K562 (cell line): ENCODE data around the gene PODN. TPM values are rescaled to one million over a fixed set of nuclear protein-coding genes. Genes with fewer than 3 reads are reported as not detected.

ENCODE experiments used
- ATAC-seq: fragments of 200-7000 bp; cut with Tn5 transposase; 3 replicates; pipeline ENCODE4 v1.9.1; 2020; ENCODE audit warnings: moderate library complexity
- BruUV-seq: library from RNA; stranded (reverse); fragments of 400-500 nt; replicated peaks from 2 replicates; lab custom pipeline; 2021; lab: Mats Ljungman, UMichigan
- CTCF ChIA-PET: fragments of 300-600 bp; formaldehyde crosslinking; extraction: SDS; loops from one replicate; lab custom pipeline; 2021; ENCODE audit warnings: low intra/inter-chr PET ratio; lab: Yijun Ruan, JAX
- POLR2A ChIA-PET: fragments of 300-600, 350-650 bp; sonication (Branson Sonifier 250); formaldehyde crosslinking; extraction: SDS; loops from one replicate; lab custom pipeline; 2021; ENCODE audit warnings: antibody characterized with exemption, inconsistent platforms; lab: Yijun Ruan, JAX
- DNase-seq, 4 experiments: peaks; one replicate each; pipeline versions ENCODE4 v3.0.0 to v3.0.0-alpha.2; 2011 to 2018; ENCODE audit warnings: low spot score in 3 of 4, mixed read lengths in 3 of 4; ENCODE audit errors: extremely low read depth in 1 of 4
- FAIRE-seq: peaks from 2 replicates; lab custom pipeline; 2011; peaks lifted over from hg19 to GRCh38; lab: Jason Lieb, UNC
- H2AFZ ChIP-seq: 2 replicates; pipeline ENCODE4 v1.6.0; 2011; ENCODE audit warnings: low read depth, low read length, control low read depth, inconsistent platforms
- H3K27ac ChIP-seq: fragments of 200-600 bp; 3 replicates; pipeline ENCODE4 v1.8.0; 2011; ENCODE audit warnings: low read depth, mild to moderate bottlenecking, control low read depth, inconsistent platforms, low read length, moderate library complexity, mixed read lengths; ENCODE audit errors: extremely low read depth
- H3K27me3 ChIP-seq, 2 experiments: fragments of 300-600 bp in 1 of 2; 2 replicates in 1 of 2; 3 replicates in 1 of 2; pipeline versions ENCODE4 v1.6.0 to v1.8.0; 2011; ENCODE audit warnings: inconsistent platforms in 2 of 2, low read length in 2 of 2, mild to moderate bottlenecking in 1 of 2, mixed read lengths in 1 of 2, moderate library complexity in 1 of 2; ENCODE audit not compliant: control insufficient read depth in 2 of 2, insufficient read depth in 2 of 2
- H3K36me3 ChIP-seq: fragments of 300-600 bp; 3 replicates; pipeline ENCODE4 v1.8.0; 2011; ENCODE audit warnings: mild to moderate bottlenecking, low read length, inconsistent platforms; ENCODE audit not compliant: control insufficient read depth, insufficient read depth
- H3K4me1 ChIP-seq, 2 experiments: fragments of 200-600 bp in 1 of 2; replicated peaks in 1 of 2; 2 replicates in 1 of 2; 3 replicates in 1 of 2; pipeline versions ENCODE4 v1.5.1 to v1.8.0; 2011; ENCODE audit warnings: inconsistent platforms in 2 of 2, low read length in 2 of 2, mild to moderate bottlenecking in 1 of 2, mixed read lengths in 1 of 2, moderate library complexity in 1 of 2; ENCODE audit not compliant: control insufficient read depth in 2 of 2, insufficient read depth in 2 of 2
- H3K4me2 ChIP-seq: 2 replicates; pipeline ENCODE4 v1.6.1; 2011; ENCODE audit warnings: low read length, control low read depth, inconsistent platforms, mixed read lengths; ENCODE audit not compliant: insufficient read depth
- H3K4me3 ChIP-seq: fragments of 200-600 bp; sonication (generic), shearing (Covaris generic); 2 replicates; pipeline ENCODE4 v1.5.1; 2016; ENCODE audit warnings: control low read depth, inconsistent platforms
- H3K79me2 ChIP-seq: fragments of 200-600 bp; 3 replicates; pipeline ENCODE4 v1.8.0; 2011; ENCODE audit warnings: low read length, inconsistent platforms; ENCODE audit not compliant: control insufficient read depth, insufficient read depth
- H3K9ac ChIP-seq, 2 experiments: 2 replicates each; pipeline versions ENCODE4 v1.6.0 to v1.6.1; 2011; ENCODE audit warnings: low read depth in 2 of 2, low read length in 2 of 2, control low read depth in 1 of 2, inconsistent platforms in 1 of 2, mild to moderate bottlenecking in 1 of 2, mixed read lengths in 1 of 2; ENCODE audit not compliant: insufficient read depth in 1 of 2
- H3K9me1 ChIP-seq: one replicate; pipeline ENCODE4 v1.6.0; 2011; ENCODE audit warnings: inconsistent platforms, mild to moderate bottlenecking, low read length, moderate library complexity; ENCODE audit not compliant: control insufficient read depth, insufficient read depth
- H3K9me3 ChIP-seq: replicated peaks from 2 replicates; pipeline ENCODE4 v1.5.1; 2011; ENCODE audit warnings: low read depth, low read length, inconsistent platforms; ENCODE audit not compliant: control insufficient read depth, insufficient read depth
- H4K20me1 ChIP-seq: replicated peaks from 2 replicates; pipeline ENCODE4 v1.6.1; 2011; ENCODE audit warnings: low read length, inconsistent platforms, mixed read lengths; ENCODE audit not compliant: control insufficient read depth, insufficient read depth
- KLF1 ChIP-seq: fragments of 450-650 bp; IDR thresholded peaks from 2 replicates; pipeline ENCODE4 v1.6.1; 2016; ENCODE audit warnings: missing genetic modification characterization, missing compliant biosample characterization
- PATZ1 ChIP-seq: fragments of 250-450 bp; sonication (Bioruptor Pico); IDR thresholded peaks from 2 replicates; pipeline ENCODE4 v1.5.0; 2020; ENCODE audit warnings: mild to moderate bottlenecking, borderline replicate concordance
- PTTG1 ChIP-seq: fragments of 450-650 bp; IDR thresholded peaks from 2 replicates; pipeline ENCODE4 v1.6.1; 2016; ENCODE audit warnings: low read depth, mild to moderate bottlenecking, missing genetic modification characterization, missing compliant biosample characterization
- RBM22 ChIP-seq: fragments of 200-400 bp; formaldehyde crosslinking; IDR thresholded peaks from 2 replicates; pipeline ENCODE4 v1.6.1; 2018; ENCODE audit warnings: low read length, low read depth; ENCODE audit not compliant: poor library complexity, severe bottlenecking
- SOX6 ChIP-seq: fragments of 450-650 bp; IDR thresholded peaks from 2 replicates; pipeline ENCODE4 v1.6.1; 2014; ENCODE audit warnings: mild to moderate bottlenecking
- TEAD4 ChIP-seq, 2 experiments: sonication (generic) in 1 of 2; formaldehyde crosslinking in 1 of 2; IDR thresholded peaks; 2 replicates each; pipeline versions ENCODE4 v1.6.1 to v1.8.0; 2012 to 2022; ENCODE audit warnings: borderline replicate concordance in 1 of 2, inconsistent platforms in 1 of 2, low read length in 1 of 2, mild to moderate bottlenecking in 1 of 2, missing genetic modification reagents in 1 of 2
- TFAM ChIP-seq: fragments of 250-450 bp; sonication (Bioruptor Pico); conservative IDR thresholded peaks from 2 replicates; pipeline ENCODE4 v1.5.0; 2021; ENCODE audit warnings: mild to moderate bottlenecking, moderate library complexity
- ZBTB12 ChIP-seq: fragments of 250-450 bp; sonication (Bioruptor Pico); IDR thresholded peaks from 2 replicates; pipeline ENCODE4 v1.4.0; 2020
- ZNF24 ChIP-seq: fragments of 450-650 bp; IDR thresholded peaks from 2 replicates; pipeline ENCODE4 v1.6.1; 2016
- WGBS: fragments of 100-300 bp; shearing (Covaris generic); methylation state at CpG from one replicate; pipeline ENCODE4 v1.1.6; 2016; ENCODE audit warnings: low coverage, mixed read lengths; ENCODE audit not compliant: insufficient coverage; ENCODE audit errors: missing lambda C conversion rate; 5-methylcytosine and 5-hydroxymethylcytosine counted together
- in situ Hi-C: fragments of 300-500 bp; cut with MboI; formaldehyde crosslinking; loops from 4 replicates; pipeline ENCODE4 v1.15.0; 2018; ENCODE audit warnings: inconsistent platforms, mixed read lengths
- intact Hi-C: fragments of 100-400 bp; cut with micrococcal nuclease; formaldehyde crosslinking; loops from 2 replicates; pipeline ENCODE4 v1.14.2; 2022
- polyA plus RNA-seq, 8 experiments: library from polyadenylated mRNA; depleted of rRNA in 4 of 8; stranded (reverse) in 5 of 8; unstranded in 3 of 8; fragments of >200 nt; fragmentation: Nextera tagmentation in 2 of 8; fragmentation: Illumina TruSeq in 1 of 8; extraction: Ambion mirVana in 2 of 8; extraction: Trizol in 1 of 8; gene quantifications; 2 replicates each; pipeline versions ENCODE4 v1.2.1 to v1.2.3, GENCODE V29; 2011 to 2014; ENCODE audit warnings: inconsistent platforms in 1 of 8, missing spikeins in 1 of 8
- total RNA-seq, 7 experiments: library from RNA; depleted of rRNA in 6 of 7; stranded (reverse); fragments of >200 nt in 6 of 7; fragmentation: Illumina TruSeq in 2 of 7; extraction: Trizol in 2 of 7; gene quantifications; 2 replicates each; pipeline versions ENCODE4 v1.2.1 to v1.2.3, GENCODE V29; 2011 to 2021; ENCODE audit warnings: low replicate concordance in 1 of 7

PODN gene
- total and polyA plus RNA-seq, 9 of the 15 experiments (the other 6 are each of a cell fraction or from before 2014, with no cell fraction given) = not detected

- TF ChIP-seq ZBTB12 (CRISPR knock-in tag) (no peak), KLF1 (tag) (no peak), RBM22 (no peak), TEAD4 (IDR thresholded peaks at IDR 0.05; ENCODE audit: low read length) (peak; percentile 34; the same call in 1 of the 2 replicates), TEAD4 (CRISPR knock-in tag; IDR thresholded peaks at IDR 0.05; ENCODE audit: borderline replicate concordance) (no peak), PTTG1 (tag) (no peak), SOX6 (peak; percentile 76; the same call in 1 of the 2 replicates)
These were observed 53.6 kb downstream of the PODN start (continued) for GRCh38 chr1:53115403-53116306.

- no peak for FAIRE-seq
- in situ Hi-C loops (no loop called here), intact Hi-C loops (no loop called here)
- no peak for ATAC-seq
- H3K4me2 ChIP-seq = no peak overlapping the region
- peaks cover 0 to 27% of the 10 kb centered on the region in 2 experiments; a peak in 2 of 5 replicates for H3K4me1 ChIP-seq
- ChIA-PET POLR2A (no interaction called here), CTCF (no interaction called here)
- no peak overlapping the region for H2AFZ ChIP-seq
- H4K20me1 ChIP-seq = peaks cover 10% of the 10 kb centered on the region
- peaks cover 25 to 76% of the 10 kb centered on the region in 2 experiments; a peak in 4 of 5 replicates for H3K27me3 ChIP-seq
- DNase-seq = no peak
- peak overlapping the region in 1 of 2 experiments; percentile 36; a peak in 1 of 4 replicates for H3K9ac ChIP-seq
- TF ChIP-seq ZNF24 (peak; percentile 41; the same call in 1 of the 2 replicates), TFAM (CRISPR knock-in tag) (no peak), PATZ1 (CRISPR knock-in tag) (no peak)
- 5% methylated on average over 9 of the region's 9 CpGs for WGBS
- no peaks in the 10 kb centered on the region for H3K79me2 ChIP-seq
- no peak overlapping the region for H3K4me3 ChIP-seq
- H3K9me3 ChIP-seq = 0 out of 2 replicates have a peak, but pooled peaks cover 4% of the 10 kb centered on the region
- H3K36me3 ChIP-seq = no peaks in the 10 kb centered on the region
- no peaks in the 10 kb centered on the region for H3K9me1 ChIP-seq
- H3K27ac ChIP-seq = no peak overlapping the region
- no TSS peak for BruUV-seq
These were observed 54.3 kb downstream of the PODN start for GRCh38 chr1:53116307-53116810.
